Measurements from ENCODE around the gene PDIA6.
A peak's percentile ranks its signal among the peaks of the same experiment; 100 is the strongest.
"Not testable (repeated sequence)": the region's sequence is repeated elsewhere in the genome, so short reads cannot be mapped to it uniquely, and the experiment has no call there.

The PDIA6 gene

GRCh38 chr2:10810202-10811161, 2.1 kb downstream of the PDIA6 start:
- DNase-seq (ENCODE audit: low spot score) (no peak), FAIRE-seq (no peak)

- no peak for FAIRE-seq
- no peak for DNase-seq (ENCODE audit: low spot score)
Measured at GRCh38 chr2:10806543-10806942, 6.0 kb downstream of the PDIA6 start.

- not testable (repeated sequence) for FAIRE-seq
Measured at GRCh38 chr2:10805990-10806389, 6.6 kb downstream of the PDIA6 start.

GRCh38 chr2:10802657-10803056, 9.9 kb downstream of the PDIA6 start:
- no peak for FAIRE-seq
- DNase-seq (ENCODE audit: low spot score) = no peak

More at GRCh38 chr2:10805990-10806389, 6.6 kb downstream of the PDIA6 start:
- not testable (repeated sequence) for DNase-seq (ENCODE audit: low spot score)

GRCh38 chr2:10800163-10800562, 12.4 kb downstream of the PDIA6 start:
- DNase-seq (ENCODE audit: low spot score) = no peak
- no peak for FAIRE-seq

- no peak for FAIRE-seq
- no peak for DNase-seq (ENCODE audit: low spot score)
Measured at GRCh38 chr2:10798783-10799182, 13.8 kb downstream of the PDIA6 start.

GRCh38 chr2:10796703-10797102, 15.9 kb downstream of the PDIA6 start:
- no peak for FAIRE-seq

GRCh38 chr2:10795508-10796046, 17.0 kb downstream of the PDIA6 start:
- FAIRE-seq (no peak), DNase-seq (ENCODE audit: low spot score) (no peak)

More at GRCh38 chr2:10796703-10797102, 15.9 kb downstream of the PDIA6 start:
- DNase-seq (ENCODE audit: low spot score) = no peak

- FAIRE-seq = no peak
- DNase-seq (ENCODE audit: low spot score) = no peak
Measured at GRCh38 chr2:10794876-10795275, 17.7 kb downstream of the PDIA6 start.

GRCh38 chr2:10793816-10794215, 18.8 kb downstream of the PDIA6 start:
- DNase-seq (ENCODE audit: low spot score) (no peak), FAIRE-seq (no peak)

GRCh38 chr2:10792660-10793400, 19.8 kb downstream of the PDIA6 start:
- DNase-seq (ENCODE audit: low spot score) (no peak), FAIRE-seq (no peak)

GRCh38 chr2:10792001-10792634, 20.5 kb downstream of the PDIA6 start:
- FAIRE-seq (no peak), DNase-seq (ENCODE audit: low spot score) (no peak)

GRCh38 chr2:10790228-10790973, 22.2 kb downstream of the PDIA6 start:
- FAIRE-seq = peak; percentile 79
- peak; percentile 58 for DNase-seq (ENCODE audit: low spot score)

GRCh38 chr2:10788855-10789254, 23.7 kb downstream of the PDIA6 start:
- FAIRE-seq = no peak

GRCh38 chr2:10787176-10787968, 25.2 kb downstream of the PDIA6 start:
- FAIRE-seq = no peak

More at GRCh38 chr2:10788855-10789254, 23.7 kb downstream of the PDIA6 start:
- DNase-seq (ENCODE audit: low spot score) = no peak

GRCh38 chr2:10786240-10786982, 26.2 kb downstream of the PDIA6 start:
- no peak for FAIRE-seq
- no peak for DNase-seq (ENCODE audit: low spot score)

More at GRCh38 chr2:10787176-10787968, 25.2 kb downstream of the PDIA6 start:
- no peak for DNase-seq (ENCODE audit: low spot score)

- no peak for FAIRE-seq
- no peak for DNase-seq (ENCODE audit: low spot score)
Measured at GRCh38 chr2:10785260-10785659, 27.3 kb downstream of the PDIA6 start.

GRCh38 chr2:10784719-10785118, 27.9 kb downstream of the PDIA6 start:
- FAIRE-seq (no peak), DNase-seq (ENCODE audit: low spot score) (no peak)

- FAIRE-seq (peak; percentile 5), DNase-seq (ENCODE audit: low spot score) (no peak)
Measured at GRCh38 chr2:10783421-10783820, 29.2 kb downstream of the PDIA6 start.

All from RCC 7860 (cell line).